RWPE2 (cell line): ENCODE results near the gene PROC.

Source experiments
- ATAC-seq: fragments of 200-7000 bp; cut with Tn5 transposase; 3 replicates; pipeline ENCODE4 v1.9.1; 2021; ENCODE audit warnings: low read depth
- DNase-seq: peaks from one replicate; pipeline ENCODE4 v3.0.0-alpha.2; 2020; ENCODE audit warnings: low spot score
- H3K27ac ChIP-seq: fragments of 450-650 bp; 2 replicates; pipeline ENCODE4 v1.5.1; 2017; ENCODE audit warnings: mild to moderate bottlenecking; ENCODE audit not compliant: poor library complexity, severe bottlenecking
- H3K27me3 ChIP-seq: fragments of 250-450 bp; sonication (Bioruptor Pico); 2 replicates; pipeline ENCODE4 v1.5.1; 2021; ENCODE audit warnings: mild to moderate bottlenecking, moderate library complexity; ENCODE audit not compliant: insufficient read depth, poor library complexity, severe bottlenecking
- H3K36me3 ChIP-seq: fragments of 250-450 bp; sonication (Bioruptor Pico); 2 replicates; pipeline ENCODE4 v1.5.1; 2020; ENCODE audit warnings: low read depth, mild to moderate bottlenecking, moderate library complexity
- H3K4me1 ChIP-seq: fragments of 250-450 bp; sonication (Bioruptor Pico); 2 replicates; pipeline ENCODE4 v1.5.1; 2021; ENCODE audit warnings: mild to moderate bottlenecking, moderate library complexity; ENCODE audit not compliant: insufficient read depth, poor library complexity, severe bottlenecking
- H3K4me3 ChIP-seq: fragments of 250-450 bp; sonication (Bioruptor Pico); 2 replicates; pipeline ENCODE4 v1.5.1; 2021; ENCODE audit warnings: mild to moderate bottlenecking, moderate library complexity; ENCODE audit not compliant: severe bottlenecking
- H3K9me3 ChIP-seq: fragments of 250-450 bp; sonication (Bioruptor Pico); 2 replicates; pipeline ENCODE4 v1.5.1; 2021; ENCODE audit warnings: mild to moderate bottlenecking, moderate library complexity; ENCODE audit not compliant: severe bottlenecking
- TF ChIP-seq, protein P1 (sequence below): fragments of 450-650 bp; IDR thresholded peaks from one replicate; pipeline ENCODE4 v1.5.1; 2017; ENCODE audit warnings: mild to moderate bottlenecking, moderate library complexity; ENCODE audit not compliant: poor library complexity, severe bottlenecking

Gene PROC

DNA sequence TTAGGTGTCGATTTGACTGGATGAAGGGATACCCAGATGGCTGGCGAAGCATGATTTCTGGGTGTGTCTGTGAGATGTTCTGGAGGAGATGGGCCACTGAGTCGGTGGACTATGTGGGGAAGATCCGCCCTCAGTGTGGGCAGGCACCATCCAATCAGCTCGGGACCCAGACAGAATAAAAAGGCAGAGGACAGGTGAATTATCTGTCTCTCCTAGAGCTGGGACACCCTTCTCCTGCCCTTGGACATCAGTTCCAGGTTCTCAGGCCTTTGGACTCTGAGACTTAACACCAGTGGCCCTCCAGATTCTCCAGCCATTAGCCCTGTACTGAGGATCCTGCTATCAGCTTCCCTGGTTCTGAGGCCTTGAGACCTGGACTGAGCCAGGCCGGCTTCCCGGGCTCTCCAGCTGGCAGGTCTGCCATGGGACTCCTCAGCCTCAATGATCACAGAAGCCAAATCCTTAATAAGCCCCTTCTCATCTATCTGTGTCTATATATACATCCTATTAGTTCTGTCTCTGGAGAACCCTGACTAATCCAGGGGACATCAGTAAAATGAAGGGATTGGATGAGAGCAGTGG is 11.7 kb downstream of the PROC start:
- no peak overlapping the region for H3K4me3 ChIP-seq
- no peaks in the 10 kb centered on the region for H3K9me3 ChIP-seq
- no peak for ATAC-seq
- DNase-seq: no peak
- TF ChIP-seq, protein P1, sequence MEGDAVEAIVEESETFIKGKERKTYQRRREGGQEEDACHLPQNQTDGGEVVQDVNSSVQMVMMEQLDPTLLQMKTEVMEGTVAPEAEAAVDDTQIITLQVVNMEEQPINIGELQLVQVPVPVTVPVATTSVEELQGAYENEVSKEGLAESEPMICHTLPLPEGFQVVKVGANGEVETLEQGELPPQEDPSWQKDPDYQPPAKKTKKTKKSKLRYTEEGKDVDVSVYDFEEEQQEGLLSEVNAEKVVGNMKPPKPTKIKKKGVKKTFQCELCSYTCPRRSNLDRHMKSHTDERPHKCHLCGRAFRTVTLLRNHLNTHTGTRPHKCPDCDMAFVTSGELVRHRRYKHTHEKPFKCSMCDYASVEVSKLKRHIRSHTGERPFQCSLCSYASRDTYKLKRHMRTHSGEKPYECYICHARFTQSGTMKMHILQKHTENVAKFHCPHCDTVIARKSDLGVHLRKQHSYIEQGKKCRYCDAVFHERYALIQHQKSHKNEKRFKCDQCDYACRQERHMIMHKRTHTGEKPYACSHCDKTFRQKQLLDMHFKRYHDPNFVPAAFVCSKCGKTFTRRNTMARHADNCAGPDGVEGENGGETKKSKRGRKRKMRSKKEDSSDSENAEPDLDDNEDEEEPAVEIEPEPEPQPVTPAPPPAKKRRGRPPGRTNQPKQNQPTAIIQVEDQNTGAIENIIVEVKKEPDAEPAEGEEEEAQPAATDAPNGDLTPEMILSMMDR: no peak
- H3K4me1 ChIP-seq: no peaks in the 10 kb centered on the region
- H3K27me3 ChIP-seq: no peaks in the 10 kb centered on the region
- no peak overlapping the region for H3K27ac ChIP-seq
- no peaks in the 10 kb centered on the region for H3K36me3 ChIP-seq

DNA sequence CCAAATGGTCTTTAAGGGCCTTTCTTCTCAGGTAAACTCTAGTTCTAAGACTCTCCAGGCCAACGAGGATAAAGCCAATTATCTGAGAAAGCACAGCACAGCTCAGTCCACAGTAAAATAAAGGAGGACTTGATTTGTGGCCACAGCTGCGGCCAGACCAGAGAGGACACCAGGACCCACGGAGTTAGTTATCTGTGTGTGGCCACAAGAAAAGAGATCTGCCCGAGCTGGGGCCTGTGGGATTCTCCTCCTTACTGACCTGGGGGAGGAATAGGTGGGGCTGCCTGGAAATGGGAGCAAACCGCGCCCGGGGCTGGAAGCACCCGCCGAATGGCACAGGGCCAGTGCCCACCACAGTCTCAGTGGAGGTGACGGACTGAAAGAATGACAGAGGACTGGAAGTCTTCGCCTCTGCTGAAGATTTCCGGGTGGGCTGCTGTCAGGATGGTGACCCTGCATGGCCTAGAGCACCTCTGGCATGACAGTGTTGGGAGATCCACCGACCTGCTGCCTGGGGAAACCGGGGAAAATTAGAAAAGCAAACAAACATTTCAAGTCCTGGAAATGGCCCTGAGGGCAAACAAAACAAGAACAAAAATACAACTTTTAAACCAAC is 13.3 kb downstream of the PROC start:
- H3K36me3 ChIP-seq: no peaks in the 10 kb centered on the region
- TF ChIP-seq, protein P1: no peak
- no peak for ATAC-seq
- H3K4me1 ChIP-seq: no peaks in the 10 kb centered on the region
- no peaks in the 10 kb centered on the region for H3K9me3 ChIP-seq
- H3K4me3 ChIP-seq: no peak overlapping the region
- DNase-seq: no peak
- no peak overlapping the region for H3K27ac ChIP-seq
- H3K27me3 ChIP-seq: no peaks in the 10 kb centered on the region

DNA sequence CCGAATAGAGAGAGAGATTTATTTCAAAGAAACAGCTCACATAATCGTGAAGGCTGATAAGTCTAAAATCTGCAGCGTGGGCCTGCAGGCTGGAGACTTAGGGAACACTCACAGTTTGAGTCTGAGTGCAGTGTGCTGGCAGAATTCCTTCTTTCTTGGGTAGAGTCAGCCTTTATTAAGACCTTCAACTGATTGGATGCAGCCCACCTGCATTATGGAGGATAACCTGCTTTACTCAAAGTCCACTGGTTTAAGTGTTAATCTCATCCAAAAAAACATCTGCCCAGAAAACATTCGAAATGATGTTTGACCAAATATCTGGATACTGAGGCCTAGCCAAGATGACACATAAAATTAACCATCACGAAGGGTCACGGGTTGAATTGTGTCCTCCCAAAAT is 16.3 kb downstream of the PROC start:
- H3K27ac ChIP-seq: no peak overlapping the region
- H3K4me1 ChIP-seq: no peaks in the 10 kb centered on the region
- H3K27me3 ChIP-seq: no peaks in the 10 kb centered on the region
- no peak overlapping the region for H3K4me3 ChIP-seq
- TF ChIP-seq, protein P1: no peak
- H3K9me3 ChIP-seq: no peaks in the 10 kb centered on the region
- no peaks in the 10 kb centered on the region for H3K36me3 ChIP-seq
- DNase-seq: no peak
- no peak for ATAC-seq

DNA sequence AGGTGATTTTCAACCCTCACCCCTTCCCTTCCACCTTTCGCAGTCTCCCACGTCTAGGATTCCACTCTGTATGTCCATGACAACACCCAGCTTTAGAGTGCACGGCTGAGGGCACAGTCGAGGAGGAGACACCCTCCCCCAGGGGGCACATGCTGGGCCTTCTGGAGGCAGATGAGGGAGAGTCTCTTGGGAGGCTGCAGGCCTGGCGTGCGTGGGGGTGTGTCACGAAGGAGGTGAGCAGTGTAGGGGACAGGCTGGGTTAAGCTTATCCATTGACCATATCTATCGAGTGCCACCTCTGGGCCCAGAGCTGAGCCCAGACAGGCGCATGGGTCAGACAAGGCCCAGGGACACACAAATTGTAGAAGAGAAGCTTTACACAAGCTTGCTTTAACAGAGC is 18.8 kb downstream of the PROC start:
- no peak overlapping the region for H3K4me3 ChIP-seq
- DNase-seq: no peak
- no peaks in the 10 kb centered on the region for H3K36me3 ChIP-seq
- TF ChIP-seq, protein P1: no peak
- ATAC-seq: no peak
- no peaks in the 10 kb centered on the region for H3K4me1 ChIP-seq
- no peaks in the 10 kb centered on the region for H3K27me3 ChIP-seq
- no peak overlapping the region for H3K27ac ChIP-seq
- H3K9me3 ChIP-seq: no peaks in the 10 kb centered on the region
